HG03575 (cell line): ENCODE measurements around the gene ADAMTSL1.

Source experiments
- ATAC-seq: cut with Tn5 transposase; IDR thresholded peaks from one replicate; pipeline ENCODE4 v1.9.1; 2021; ENCODE audit not compliant: unreplicated experiment, insufficient number of reproducible peaks, low FRiP score; ENCODE audit errors: extremely low read depth

ADAMTSL1 gene

DNA sequence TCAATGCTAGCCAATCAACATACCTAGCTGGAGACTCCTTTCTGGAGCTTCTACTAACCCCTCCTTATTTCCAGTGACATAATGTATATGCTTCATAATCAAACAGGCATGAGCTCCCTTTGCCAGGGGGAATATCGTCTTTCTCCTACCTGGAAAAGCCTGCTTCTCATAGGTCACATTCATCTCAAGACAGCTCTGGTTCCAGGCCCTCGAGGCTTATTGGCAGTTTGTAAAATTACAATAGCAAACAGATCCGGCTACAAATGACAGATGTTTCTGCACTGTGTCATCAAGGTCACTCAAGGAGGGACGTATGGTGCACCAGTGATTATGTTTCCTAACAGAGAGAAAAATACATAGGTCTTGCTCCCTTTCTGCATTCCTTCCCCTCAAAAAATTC, 419.1 kb downstream of the ADAMTSL1 start:
- ATAC-seq: no peak

DNA sequence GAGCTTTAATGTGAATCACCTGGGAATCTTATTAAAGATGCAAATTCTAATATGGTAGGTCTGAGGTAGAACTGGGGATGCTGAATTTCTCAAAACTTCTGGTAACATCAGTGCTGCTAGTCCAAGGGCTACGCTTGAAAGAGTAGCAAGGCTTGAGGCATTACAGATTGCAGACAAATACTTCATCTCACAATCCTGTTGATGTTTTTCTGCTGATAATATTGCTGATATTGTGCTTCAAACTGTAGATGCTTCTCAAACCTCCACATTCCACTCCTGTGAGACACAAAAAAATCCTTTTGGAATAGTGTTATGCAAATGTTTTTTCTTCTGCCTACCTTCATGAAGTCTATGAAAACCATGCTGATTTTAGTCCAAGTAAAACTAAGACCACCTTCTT, 419.5 kb downstream of the ADAMTSL1 start:
- no peak for ATAC-seq

DNA sequence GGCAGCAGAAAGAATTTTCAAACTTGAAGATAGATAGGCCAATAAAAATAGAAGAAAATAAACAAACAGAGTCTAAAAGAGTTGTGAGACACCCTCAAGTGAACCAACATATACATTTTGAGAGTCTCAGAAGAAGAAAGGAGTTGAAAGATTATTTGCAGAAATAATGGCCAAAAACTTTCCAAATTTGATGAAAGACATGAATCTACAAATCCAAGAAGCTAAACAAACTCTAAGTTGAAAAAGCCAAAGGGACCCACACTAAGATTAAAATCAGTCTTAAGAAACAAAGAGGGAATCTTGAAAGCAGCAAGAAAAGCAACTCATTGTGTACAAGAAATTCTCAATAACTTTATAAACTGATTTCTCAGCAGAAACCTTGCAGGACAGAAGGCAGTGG, 422.1 kb downstream of the ADAMTSL1 start:
- ATAC-seq: no peak

DNA sequence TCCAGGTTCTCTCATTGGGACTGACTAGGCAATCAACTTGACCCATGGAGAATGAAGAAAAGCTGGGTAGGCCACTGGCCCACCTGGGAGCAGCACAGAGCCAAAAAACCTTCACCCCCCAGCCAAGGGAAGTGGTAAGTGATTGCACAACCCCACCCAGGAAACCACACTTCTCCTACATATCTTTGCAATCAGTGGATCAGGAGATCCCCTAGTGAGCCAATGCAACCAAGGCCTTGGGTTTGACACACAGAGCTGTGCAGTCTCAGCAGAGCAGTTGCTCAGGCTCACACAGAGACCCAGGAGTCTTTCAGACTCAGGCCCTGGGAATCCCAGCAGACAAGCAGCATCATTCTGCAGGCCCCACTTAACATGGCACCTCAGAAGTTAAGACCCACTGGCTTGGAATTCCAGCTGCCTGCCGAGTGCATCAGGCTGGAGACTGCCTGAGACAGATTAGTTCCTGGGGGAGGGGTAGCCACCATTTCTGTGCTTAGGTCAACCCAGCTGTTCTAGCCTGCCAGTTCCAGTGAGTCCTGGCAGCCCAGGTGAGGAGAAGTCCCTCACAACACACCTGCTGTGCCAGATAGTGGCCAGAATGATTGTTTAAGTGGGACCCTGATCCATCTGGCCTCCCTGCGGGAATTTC, 422.7 kb downstream of the ADAMTSL1 start:
- no peak for ATAC-seq

DNA sequence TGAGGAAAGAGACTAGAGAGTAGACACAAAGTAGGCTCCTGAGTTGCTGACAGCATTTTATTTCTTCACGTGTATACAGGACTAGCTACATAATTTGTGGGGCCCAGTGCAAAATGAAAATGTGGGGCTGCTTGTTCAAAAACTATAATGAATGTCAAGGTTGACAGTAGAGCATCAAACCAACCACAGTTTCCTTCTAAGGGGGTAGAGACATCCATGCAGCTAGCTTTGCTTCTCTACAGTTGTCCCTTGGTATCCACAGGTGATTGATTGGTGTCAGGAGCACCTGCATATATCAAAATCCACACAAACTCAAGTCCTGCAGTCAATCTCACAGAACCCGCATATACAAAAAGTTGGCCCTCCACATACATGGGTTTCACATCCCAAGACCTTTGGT, 429.5 kb downstream of the ADAMTSL1 start:
- ATAC-seq: no peak

DNA sequence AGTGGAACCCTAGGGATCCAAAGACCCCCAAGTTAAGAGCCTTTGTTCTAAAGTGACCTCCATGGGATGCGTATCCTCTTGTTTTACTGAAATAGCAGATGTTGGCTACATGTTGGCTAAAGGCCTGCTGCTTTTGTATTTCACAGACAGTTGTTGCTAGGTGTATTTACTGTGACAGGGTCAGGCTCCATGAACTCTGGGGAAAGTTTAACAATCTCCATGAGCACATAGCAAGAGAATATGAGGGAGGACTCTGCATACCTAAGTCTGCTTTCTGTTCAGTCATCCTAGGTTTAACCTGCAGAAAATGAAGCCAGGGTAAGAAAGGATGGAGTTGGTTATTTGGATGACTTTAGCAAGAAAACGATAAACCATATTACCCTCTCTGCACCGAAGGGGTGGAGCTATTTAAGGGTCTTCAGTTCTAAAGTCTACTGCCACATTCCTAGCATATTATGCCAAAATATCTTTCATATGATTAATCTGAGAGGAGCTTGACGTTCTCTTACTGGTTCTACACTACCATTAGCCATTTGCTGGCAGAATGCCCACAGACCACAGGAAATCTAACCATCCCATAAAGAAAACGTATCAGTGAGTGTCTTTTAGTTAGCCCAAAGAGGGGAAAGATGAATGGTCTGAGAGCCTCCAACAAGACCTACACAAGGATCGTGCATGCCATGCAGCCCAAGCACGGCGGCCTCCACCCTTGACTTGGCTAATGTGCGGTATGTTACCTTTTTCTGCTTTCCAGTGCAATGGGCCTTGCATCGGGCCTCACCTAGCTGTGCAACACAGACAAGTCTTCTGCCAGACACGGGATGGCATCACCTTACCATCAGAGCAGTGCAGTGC, 431.3 kb downstream of the ADAMTSL1 start:
- no peak for ATAC-seq

DNA sequence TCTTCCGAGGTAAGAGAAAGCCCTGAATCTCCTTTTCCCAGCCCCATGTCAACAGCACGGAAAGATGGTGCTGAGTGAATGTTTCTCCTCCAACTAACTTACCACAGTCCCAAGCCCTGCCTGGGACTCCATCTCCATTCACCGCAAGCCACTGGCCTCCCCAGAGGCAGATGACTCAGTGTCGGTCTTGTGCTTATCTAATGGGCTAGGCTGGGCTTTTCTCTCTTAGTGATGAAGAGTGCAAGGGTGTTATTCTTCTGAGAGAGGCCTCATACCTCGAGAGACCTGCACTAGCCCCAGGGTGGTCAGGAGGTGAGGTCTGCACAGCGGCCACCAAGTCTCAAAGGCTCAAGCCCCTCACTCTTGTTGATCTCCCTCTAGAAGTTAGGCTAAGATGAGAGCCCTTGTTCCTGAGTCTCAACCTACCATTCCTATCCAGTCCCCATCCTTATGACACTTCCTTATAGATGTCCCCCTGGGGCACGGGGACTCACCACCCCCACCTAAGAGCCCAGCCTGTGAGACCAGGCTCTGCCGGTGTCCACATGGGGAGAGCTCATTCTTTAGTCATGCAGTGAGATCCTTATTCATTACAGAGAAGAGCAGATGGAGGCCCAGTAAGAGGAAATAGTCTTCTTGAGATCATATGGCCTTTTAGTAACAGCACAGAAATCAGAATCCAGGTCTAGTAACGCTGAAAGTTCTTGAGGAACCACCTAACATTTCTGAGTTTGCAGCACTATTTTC, 432.1 kb downstream of the ADAMTSL1 start:
- ATAC-seq: no peak

DNA sequence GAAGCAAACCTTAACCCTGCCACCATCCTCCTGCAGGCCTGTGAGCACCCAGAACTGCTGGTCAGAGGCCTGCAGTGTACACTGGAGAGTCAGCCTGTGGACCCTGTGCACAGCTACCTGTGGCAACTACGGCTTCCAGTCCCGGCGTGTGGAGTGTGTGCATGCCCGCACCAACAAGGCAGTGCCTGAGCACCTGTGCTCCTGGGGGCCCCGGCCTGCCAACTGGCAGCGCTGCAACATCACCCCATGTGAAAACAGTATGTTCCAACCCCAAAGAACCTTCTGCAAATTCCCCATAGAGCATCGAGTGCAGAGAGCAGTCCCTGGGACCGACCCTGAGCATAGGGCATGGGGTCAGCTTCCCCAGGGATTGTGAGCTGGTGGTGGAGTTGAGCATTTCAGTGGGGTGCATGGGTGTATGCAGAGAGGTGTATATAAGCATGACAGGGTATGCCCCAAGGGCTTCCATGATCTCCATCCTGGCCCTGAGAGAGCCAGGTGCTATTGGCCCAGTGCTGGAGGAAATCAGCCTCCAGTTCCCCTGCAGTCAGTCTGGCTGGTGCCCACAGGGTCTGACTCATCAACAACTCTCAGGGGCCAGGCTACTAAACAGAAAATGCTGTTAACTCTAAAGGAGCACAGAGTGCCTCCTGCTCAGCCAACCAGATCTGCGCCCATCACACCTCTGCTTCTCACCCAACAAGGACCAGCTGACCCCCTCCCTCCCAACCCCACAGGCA, 432.9 kb downstream of the ADAMTSL1 start:
- no peak for ATAC-seq

DNA sequence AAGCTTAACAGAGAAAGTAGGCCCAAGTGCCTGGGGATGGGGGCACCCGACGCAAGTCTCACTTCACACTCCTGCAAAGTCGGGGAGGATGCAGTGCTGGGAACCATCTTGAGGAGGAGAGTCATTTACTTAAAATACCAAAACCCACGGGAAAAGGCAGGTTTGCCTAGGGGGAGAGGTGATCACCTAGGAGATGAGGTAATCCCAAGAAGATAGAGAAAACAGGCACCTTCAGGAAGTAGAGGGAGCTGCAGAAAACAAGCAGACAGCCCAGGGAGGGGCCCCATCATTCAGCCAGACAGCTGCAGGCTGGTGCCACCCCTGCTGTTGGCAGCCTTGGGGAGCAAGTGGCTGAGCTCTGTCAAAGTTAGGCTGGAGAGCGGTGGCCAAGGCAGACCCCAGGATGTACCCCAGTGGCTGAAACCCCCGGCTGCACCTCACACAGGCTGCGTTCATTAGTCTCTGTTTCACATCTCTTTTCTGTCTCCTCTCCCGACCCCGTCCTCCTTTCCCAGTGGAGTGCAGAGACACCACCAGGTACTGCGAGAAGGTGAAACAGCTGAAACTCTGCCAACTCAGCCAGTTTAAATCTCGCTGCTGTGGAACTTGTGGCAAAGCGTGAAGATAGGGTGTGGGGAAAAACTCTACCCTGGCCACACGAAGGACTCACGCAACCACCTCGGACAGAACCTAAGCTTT, 434.1 kb downstream of the ADAMTSL1 start:
- no peak for ATAC-seq

DNA sequence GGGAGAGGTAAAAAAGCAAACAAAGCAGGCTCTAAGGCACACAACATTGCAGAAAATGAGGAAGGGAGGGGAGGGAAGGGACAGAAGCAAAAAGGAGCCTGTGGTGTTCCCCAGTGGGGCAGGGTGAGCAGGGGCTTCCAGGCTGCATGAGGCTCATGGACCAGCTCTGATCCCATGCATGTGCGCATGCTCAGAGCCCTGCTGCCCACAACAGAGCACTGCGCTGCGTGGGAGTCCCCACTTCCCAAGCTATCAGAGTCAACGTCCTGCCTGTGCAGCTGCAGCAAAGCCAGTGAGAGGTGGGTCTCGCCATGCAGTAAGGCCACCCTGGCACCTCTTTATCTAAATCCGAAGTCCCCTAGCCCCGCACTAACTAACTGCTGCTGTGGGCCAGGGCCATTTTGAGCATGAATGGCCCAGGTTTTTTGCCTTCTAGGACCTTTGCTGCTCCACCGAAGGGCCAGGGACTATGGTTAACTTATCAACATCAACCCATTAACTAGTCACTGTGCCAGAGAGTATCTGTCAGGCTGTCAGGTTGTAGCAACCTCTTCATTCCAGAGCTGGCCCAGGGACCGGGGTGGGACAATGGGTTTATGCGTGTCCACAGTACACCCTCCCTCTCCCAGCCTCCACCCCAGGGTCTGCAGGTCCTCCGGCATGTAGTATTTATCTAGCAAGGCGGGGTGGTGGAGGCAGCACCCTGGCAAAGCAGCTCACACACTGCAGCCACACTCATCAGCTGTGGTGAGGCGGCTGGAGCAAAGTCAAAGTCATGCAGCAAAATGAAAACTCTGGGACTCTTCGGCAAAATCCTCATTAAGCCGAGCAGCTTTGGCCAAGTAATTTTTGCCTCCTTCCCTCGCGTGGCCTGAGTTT, 435.4 kb downstream of the ADAMTSL1 start:
- no peak for ATAC-seq

DNA sequence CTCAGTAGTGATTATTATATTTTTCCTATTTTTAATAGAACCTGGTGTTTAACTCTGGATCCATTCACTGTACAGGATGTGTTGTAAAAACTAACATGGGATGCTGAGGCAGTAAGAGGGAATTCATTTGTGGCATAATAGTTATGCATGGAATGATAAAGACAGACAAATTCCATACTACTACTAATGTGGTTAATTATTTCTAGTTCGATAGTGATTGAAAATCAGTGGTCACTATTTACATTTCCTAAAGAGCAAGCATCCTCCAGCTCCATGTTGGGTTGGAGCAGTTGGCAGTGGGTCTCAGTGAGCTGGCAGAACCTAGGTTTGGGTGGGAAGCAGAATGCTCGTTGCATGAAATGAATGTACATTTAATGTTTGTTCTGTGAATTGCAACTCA, 436.5 kb downstream of the ADAMTSL1 start:
- ATAC-seq: no peak

DNA sequence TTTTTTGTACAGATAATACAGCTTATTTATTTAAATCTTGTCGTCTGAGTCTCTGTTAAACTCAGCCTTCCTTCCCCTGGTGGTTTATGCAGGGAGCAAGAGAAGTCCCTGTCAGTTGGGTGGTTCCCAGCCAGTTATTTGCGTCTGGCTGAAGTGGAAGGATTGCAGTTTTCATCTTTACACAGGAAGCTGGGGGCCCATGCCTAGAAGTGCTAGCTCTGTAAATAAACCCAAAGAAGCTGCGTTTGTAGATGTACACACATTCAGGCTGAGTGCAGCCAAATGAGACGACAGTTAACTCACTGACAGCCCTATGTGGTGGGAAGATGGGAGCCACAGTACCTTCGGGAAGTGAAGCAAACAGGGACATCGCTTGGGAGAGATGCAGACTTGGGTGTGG, 437.0 kb downstream of the ADAMTSL1 start:
- no peak for ATAC-seq

DNA sequence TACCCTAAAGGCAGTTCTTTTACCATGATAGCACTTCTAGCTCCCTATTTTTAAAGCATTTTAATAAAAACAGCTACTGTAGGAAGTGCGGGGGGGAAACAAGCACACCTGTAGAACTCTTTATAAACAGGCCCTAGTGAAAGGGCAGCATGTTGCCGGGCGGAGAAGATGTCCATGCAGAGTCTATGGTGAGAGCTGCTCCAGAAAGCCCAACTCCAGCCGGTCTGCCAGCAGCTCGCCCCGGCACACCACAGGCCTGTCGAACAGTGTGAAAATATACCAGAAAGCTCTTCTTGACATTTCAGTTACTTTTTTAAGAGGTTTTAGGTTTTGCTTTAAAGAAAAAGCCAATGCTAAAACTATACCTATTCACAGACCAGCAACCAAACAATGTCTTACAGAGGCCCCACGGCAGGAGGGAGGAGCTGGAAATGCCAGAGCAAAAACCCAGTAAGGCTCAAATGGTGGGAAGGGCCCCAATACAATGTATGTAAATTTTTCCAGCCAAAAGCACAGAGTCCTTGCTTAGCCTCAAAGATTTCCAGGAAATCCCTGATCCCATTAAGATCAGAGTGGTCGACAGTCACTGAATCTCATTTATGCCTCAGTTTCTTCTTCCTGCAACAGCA, 437.9 kb downstream of the ADAMTSL1 start:
- no peak for ATAC-seq

DNA sequence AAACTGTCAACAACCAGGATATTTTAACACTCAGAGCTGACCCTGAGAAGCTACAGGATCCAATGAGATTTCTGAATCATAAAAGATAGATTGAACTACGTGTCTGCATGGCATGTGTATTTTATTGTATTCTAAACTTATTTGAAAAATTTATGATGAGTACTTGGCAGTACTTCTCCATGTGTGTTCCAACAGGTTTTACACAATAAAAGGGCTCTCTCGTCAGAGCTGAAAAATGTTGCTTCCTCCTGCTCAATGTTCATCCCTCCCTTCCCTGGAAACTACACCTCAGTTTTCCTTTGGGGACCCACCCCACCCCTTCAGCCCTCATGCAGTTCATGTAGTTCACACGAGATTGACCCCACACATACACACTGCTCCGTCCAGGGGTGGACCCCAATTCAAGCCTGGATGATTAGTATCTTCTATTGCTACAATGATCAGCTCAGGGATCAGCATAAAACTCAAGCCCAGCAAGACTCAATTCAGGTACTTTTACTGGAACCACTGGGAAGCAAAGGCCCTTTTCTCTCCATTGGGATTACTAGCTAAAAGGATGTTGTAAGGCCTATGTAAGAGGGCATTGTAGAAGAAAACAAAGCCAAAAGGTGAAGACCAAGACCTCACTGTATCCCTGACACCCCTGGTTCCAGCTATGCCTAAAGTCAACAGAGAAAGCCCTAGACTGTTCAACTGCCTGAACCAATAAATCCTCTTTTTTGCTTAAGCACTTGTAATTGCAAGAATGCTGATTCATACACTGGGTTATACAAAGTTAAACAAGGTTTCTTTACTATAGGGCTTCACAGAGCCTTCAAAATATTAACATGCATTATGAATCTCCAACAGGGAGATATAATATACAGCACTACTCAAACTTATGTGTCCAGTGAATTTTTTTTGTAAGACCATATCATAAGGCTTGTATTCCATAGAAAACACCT, 446.5 kb downstream of the ADAMTSL1 start:
- no peak for ATAC-seq

DNA sequence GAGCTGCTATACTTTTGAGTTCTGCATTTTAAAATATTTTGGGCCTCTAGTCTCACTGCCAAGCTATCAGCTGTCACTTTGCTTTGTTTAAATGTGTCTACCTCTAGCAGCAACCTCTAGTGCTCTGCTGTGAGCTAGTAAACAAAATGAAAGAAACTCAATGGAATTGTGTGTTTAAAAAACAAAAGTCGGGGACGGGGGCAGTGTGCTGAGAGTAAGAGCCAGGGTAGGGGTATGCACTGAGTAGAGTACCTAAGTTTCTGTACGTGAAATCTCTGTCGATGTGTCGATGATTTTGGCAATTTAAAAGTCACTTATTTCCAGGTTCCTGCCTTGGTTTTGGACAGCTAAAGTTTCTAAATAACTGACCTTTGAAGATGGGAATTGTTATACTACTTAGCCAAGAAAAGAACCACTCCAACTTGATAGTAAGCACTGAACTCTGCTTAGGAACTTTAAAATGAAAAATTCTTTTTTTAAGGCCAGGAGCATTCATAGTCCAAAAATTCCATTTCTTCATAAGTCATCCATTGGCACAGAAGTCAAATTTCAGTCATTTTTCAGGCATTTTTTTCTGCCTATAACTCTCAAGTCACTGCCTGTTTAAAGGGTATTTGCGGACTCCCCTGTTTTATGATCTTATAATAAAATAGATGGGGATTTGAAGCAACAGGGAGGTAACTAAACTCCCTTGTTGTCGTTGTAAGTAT, 447.6 kb downstream of the ADAMTSL1 start:
- ATAC-seq: no peak
